Upper lobe of left lung (tissue), 6 donors: Measurements from ENCODE around the gene HARBI1. TPM values are rescaled to one million over a fixed set of nuclear protein-coding genes. Genes with fewer than 3 reads are reported as not detected.

Source experiments
- ATAC-seq, 2 donors: fragments of 200-7000 bp; cut with Tn5 transposase; one replicate each; pipeline ENCODE4 v1.9.1; 2022; ENCODE audit warnings: mild to moderate bottlenecking in 2 of 2, moderate library complexity in 2 of 2; ENCODE audit not compliant: low FRiP score in 2 of 2
- DNase-seq, 2 donors: peaks; one replicate each; pipeline ENCODE4 v3.0.0-alpha.2; 2019 to 2020
- H3K27ac ChIP-seq, 4 donors: fragments of 200-600 bp; sonication (generic); one replicate each; pipeline ENCODE4 v1.5.1; 2016 to 2019
- H3K27me3 ChIP-seq, 4 donors: fragments of 200-600 bp; sonication (generic); one replicate each; pipeline ENCODE4 v1.5.1; 2017 to 2019
- H3K36me3 ChIP-seq, 4 donors: fragments of 200-600 bp; sonication (generic); one replicate each; pipeline ENCODE4 v1.5.1; 2016 to 2019
- H3K4me1 ChIP-seq, 4 donors: fragments of 200-600 bp; sonication (generic); one replicate each; pipeline ENCODE4 v1.5.1; 2018 to 2019
- H3K4me3 ChIP-seq, 4 donors: fragments of 200-600 bp; sonication (generic); one replicate each; pipeline ENCODE4 v1.5.1; 2017 to 2019; ENCODE audit warnings: mild to moderate bottlenecking in 2 of 4, moderate library complexity in 1 of 4
- H3K9me3 ChIP-seq, 4 donors: fragments of 200-600 bp; sonication (generic); one replicate each; pipeline ENCODE4 v1.5.1; 2018 to 2019
- EP300 ChIP-seq, 4 donors: sonication (generic); formaldehyde crosslinking; IDR thresholded peaks; one replicate each; pipeline ENCODE4 v1.5.1; 2017; ENCODE audit warnings: antibody characterized with exemption in 4 of 4, control low read depth in 2 of 4
- POLR2A ChIP-seq, 4 donors: fragments of 450-650 bp; IDR thresholded peaks; one replicate each; pipeline ENCODE4 v1.5.1; 2016 to 2017; ENCODE audit warnings: antibody characterized with exemption in 4 of 4, mild to moderate bottlenecking in 2 of 4
- POLR2AphosphoS5 ChIP-seq, 2 donors: sonication (generic); formaldehyde crosslinking; IDR thresholded peaks; one replicate each; pipeline ENCODE4 v1.5.1; 2017; ENCODE audit warnings: antibody characterized with exemption in 2 of 2
- WGBS, 2 donors: methylation state at CpG; one replicate each; pipeline ENCODE4 v1.1.5; 2017 to 2018; 5-methylcytosine and 5-hydroxymethylcytosine counted together
- total RNA-seq, 6 donors: library from RNA; depleted of rRNA in 4 of 6; stranded (reverse); fragments of >200 nt in 4 of 6; gene quantifications; one replicate each; pipeline versions ENCODE4 v1.1.0 to v1.2.1, GENCODE V29; 2016 to 2021
- TF ChIP-seq, protein P1 (sequence below), 6 experiments: fragments of 450-650 bp in 4 of 6; fragments of 200-600 bp in 2 of 6; sonication (generic) in 2 of 6; IDR thresholded peaks; one replicate each; pipeline ENCODE4 v1.5.1; 2016 to 2019; ENCODE audit warnings: antibody characterized with exemption in 6 of 6
- donor health status: DM: no; HTN: no; CAD: no; lungs with moderate emphysema.
- donor health status: DM: no; HTN: yes; CAD: no; lungs with severe emphysema.

HARBI1 gene
- total RNA-seq, 6 donors from 2014 or later = 1.8 to 5.5 (median 3.3) TPM

DNA sequence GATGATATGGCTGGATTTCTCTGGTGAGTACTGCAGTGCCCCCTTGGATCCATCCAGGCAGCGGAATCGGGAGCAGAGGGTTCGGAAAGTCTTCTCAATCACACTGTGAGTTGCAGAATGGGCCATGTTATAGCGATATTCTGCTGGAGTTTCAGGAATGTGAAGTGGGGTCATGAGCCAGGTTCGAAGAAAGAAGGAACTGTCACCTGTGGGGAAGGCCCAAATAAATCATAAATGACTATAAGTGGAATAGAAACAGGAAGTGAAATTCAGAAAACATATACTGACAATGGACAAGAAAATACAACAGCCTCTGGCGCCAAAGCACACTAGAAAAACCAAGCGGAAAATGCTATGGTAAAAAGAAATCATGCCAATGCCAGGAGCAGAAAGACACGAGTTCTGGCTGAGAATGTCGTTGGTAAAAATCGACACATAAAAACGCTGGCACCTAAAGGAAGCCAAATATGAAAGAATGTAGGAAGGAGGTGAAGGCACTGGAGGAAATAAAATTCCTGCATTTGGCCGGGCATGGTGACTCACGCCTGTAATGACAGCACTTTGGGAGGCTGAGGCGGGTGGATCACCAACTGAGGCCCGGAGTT is 13.2 kb downstream of the HARBI1 start:
- ATAC-seq (no peak), DNase-seq (no peak)
- no peaks in the 10 kb centered on the region for H3K4me1 ChIP-seq
- 90 to 92% methylated on average over 15 of the region's 15 CpGs for WGBS, 2 donors
- no peaks in the 10 kb centered on the region for H3K27me3 ChIP-seq
- no peak overlapping the region for H3K4me3 ChIP-seq
- no peak overlapping the region for H3K27ac ChIP-seq
- peaks cover 0 to 7% (median 3%) of the 10 kb centered on the region in 4 donors for H3K36me3 ChIP-seq
- no peaks in the 10 kb centered on the region for H3K9me3 ChIP-seq
- TF ChIP-seq POLR2A (IDR thresholded peaks at IDR 0.05) = no peak
- TF ChIP-seq POLR2AphosphoS5 (IDR thresholded peaks at IDR 0.05) = no peak
- TF ChIP-seq, protein P1, sequence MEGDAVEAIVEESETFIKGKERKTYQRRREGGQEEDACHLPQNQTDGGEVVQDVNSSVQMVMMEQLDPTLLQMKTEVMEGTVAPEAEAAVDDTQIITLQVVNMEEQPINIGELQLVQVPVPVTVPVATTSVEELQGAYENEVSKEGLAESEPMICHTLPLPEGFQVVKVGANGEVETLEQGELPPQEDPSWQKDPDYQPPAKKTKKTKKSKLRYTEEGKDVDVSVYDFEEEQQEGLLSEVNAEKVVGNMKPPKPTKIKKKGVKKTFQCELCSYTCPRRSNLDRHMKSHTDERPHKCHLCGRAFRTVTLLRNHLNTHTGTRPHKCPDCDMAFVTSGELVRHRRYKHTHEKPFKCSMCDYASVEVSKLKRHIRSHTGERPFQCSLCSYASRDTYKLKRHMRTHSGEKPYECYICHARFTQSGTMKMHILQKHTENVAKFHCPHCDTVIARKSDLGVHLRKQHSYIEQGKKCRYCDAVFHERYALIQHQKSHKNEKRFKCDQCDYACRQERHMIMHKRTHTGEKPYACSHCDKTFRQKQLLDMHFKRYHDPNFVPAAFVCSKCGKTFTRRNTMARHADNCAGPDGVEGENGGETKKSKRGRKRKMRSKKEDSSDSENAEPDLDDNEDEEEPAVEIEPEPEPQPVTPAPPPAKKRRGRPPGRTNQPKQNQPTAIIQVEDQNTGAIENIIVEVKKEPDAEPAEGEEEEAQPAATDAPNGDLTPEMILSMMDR (IDR thresholded peaks at IDR 0.05) = no peak
- TF ChIP-seq EP300 (IDR thresholded peaks at IDR 0.05) = no peak

DNA sequence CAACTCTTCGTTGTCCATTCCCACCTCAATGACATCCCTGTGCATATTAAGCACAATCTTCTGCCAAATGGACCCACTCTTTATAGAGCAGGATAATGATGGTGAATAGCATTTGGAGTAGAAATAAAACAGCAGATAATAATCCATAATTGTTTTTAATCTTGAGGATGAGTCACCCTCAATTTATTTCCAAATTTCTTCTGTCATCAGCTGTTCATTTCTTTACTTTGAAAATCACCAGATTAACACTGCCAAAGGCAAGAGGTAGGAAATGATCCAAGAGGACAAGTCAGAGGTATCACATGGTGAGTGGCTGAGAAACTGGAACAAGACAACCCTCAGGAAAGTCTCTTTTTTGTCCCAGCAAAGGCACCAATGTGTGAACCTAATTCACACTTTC is 15.9 kb downstream of the HARBI1 start:
- 71 to 79% methylated on average over 1 of the region's 1 CpG for WGBS, 2 donors
- Histone ChIP-seq H3K27ac (no peak overlapping the region), H3K27me3 (no peaks in the 10 kb centered on the region), H3K36me3 (peaks cover 0 to 7% (median 3%) of the 10 kb centered on the region in 4 donors), H3K4me3 (no peak overlapping the region), H3K9me3 (no peaks in the 10 kb centered on the region), H3K4me1 (no peaks in the 10 kb centered on the region)
- ATAC-seq = peak in 1 of 2 donors; percentile 58
- TF ChIP-seq EP300 (IDR thresholded peaks at IDR 0.05) = no peak
- no peak for TF ChIP-seq POLR2A (IDR thresholded peaks at IDR 0.05)
- no peak for TF ChIP-seq POLR2AphosphoS5 (IDR thresholded peaks at IDR 0.05)
- TF ChIP-seq, protein P1 (IDR thresholded peaks at IDR 0.05) = no peak
- no peak for DNase-seq

GRCh38 chr11:46600194-46600960 is 16.6 kb downstream of the HARBI1 start:
- Histone ChIP-seq H3K9me3 (no peaks in the 10 kb centered on the region), H3K4me3 (no peak overlapping the region), H3K4me1 (no peaks in the 10 kb centered on the region), H3K36me3 (peaks cover 0 to 7% (median 3%) of the 10 kb centered on the region in 4 donors), H3K27me3 (no peaks in the 10 kb centered on the region), H3K27ac (no peak overlapping the region)
- 88 to 89% methylated on average over 3 of the region's 3 CpGs for WGBS, 2 donors
- peak in 1 of 2 donors; percentile 43 for ATAC-seq
- TF ChIP-seq POLR2A (IDR thresholded peaks at IDR 0.05) (no peak), EP300 (IDR thresholded peaks at IDR 0.05) (no peak), POLR2AphosphoS5 (IDR thresholded peaks at IDR 0.05) (no peak)
- TF ChIP-seq, protein P1 (IDR thresholded peaks at IDR 0.05) = no peak
- DNase-seq = no peak

DNA sequence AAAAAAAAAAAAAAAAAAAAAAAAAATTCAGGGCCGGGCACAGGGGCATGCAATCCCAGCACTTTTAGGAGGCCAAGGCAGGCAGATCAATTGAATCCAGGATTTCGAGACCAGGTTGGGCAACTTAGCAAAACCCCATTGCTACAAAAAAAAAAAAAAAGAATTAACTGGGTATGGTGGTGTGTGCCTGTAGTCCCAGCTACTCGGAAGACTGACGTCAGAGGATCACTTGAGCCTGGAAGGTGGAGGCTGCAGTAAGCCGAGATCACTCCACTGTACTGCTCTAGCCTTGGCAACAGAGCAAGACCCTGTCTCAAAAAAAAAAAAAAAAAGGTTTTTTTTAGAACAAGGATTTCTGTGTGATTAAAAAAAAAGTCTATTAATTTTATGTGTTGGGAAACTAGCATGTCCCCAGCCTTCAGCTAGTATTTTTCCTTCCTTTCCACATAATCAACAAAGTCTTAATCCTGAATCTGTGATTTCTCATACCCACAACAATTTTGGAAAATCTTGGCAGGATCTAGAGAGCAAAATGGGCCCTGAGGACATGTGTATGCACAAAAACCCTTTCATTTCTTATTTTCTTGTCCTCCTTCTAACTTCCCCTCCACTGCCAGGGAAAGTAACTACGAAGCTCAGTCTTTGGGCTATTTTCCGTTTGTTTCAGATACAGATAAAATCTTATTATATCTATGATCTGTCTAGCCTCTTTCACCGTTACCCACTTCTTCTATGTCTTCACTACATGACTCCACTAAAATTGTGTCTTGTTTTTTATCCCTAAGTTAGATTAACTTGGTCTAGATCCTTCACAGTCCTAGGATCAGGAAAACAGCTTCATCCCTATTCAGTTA is 17.5 kb downstream of the HARBI1 start:
- TF ChIP-seq POLR2A (IDR thresholded peaks at IDR 0.05) (no peak), EP300 (IDR thresholded peaks at IDR 0.05) (no peak), POLR2AphosphoS5 (IDR thresholded peaks at IDR 0.05) (no peak)
- TF ChIP-seq, protein P1 (IDR thresholded peaks at IDR 0.05) = no peak
- DNase-seq = no peak

More for the DNA sequence above, 17.5 kb downstream of the HARBI1 start:
- 87 to 93% methylated on average over 8 of the region's 8 CpGs for WGBS, 2 donors
- Histone ChIP-seq H3K4me1 (peaks cover 0 to under 1% (median under 1%) of the 10 kb centered on the region in 4 donors), H3K27me3 (no peaks in the 10 kb centered on the region), H3K4me3 (no peak overlapping the region), H3K27ac (no peak overlapping the region), H3K9me3 (no peaks in the 10 kb centered on the region), H3K36me3 (peaks cover 0 to 7% (median 3%) of the 10 kb centered on the region in 4 donors)
- peak in 1 of 2 donors; percentile 73 for ATAC-seq
